GM18526 (cell line): ENCODE measurements around the gene CCDC63.

ENCODE experiments used
- POLR2A ChIP-seq: IDR thresholded peaks from 3 replicates; pipeline ENCODE4 v1.6.1; 2011; ENCODE audit not compliant: insufficient read length; ENCODE audit errors: extremely low read depth

CCDC63 gene

GRCh38 chr12:110927546-110927945, 80.8 kb downstream of the CCDC63 start:
- TF ChIP-seq POLR2A, result no peak

- no peak for TF ChIP-seq POLR2A
Measured at GRCh38 chr12:110928700-110929099, 81.9 kb downstream of the CCDC63 start.

- no peak for TF ChIP-seq POLR2A
Measured at GRCh38 chr12:110929818-110930217, 83.0 kb downstream of the CCDC63 start.

- TF ChIP-seq POLR2A, result no peak
Measured at GRCh38 chr12:110930348-110931314, 83.8 kb downstream of the CCDC63 start.

GRCh38 chr12:110931315-110931728, 84.5 kb downstream of the CCDC63 start:
- TF ChIP-seq POLR2A, result no peak

- TF ChIP-seq POLR2A, result no peak
Measured at GRCh38 chr12:110932046-110932445, 85.3 kb downstream of the CCDC63 start.

- TF ChIP-seq POLR2A, result no peak
Measured at GRCh38 chr12:110933326-110933974, 86.7 kb downstream of the CCDC63 start.

GRCh38 chr12:110934093-110934852, 87.5 kb downstream of the CCDC63 start:
- no peak for TF ChIP-seq POLR2A

GRCh38 chr12:110935588-110935987, 88.8 kb downstream of the CCDC63 start:
- no peak for TF ChIP-seq POLR2A

- TF ChIP-seq POLR2A, result no peak
Measured at GRCh38 chr12:110936367-110937103, 89.7 kb downstream of the CCDC63 start.

GRCh38 chr12:110937104-110937641, 90.4 kb downstream of the CCDC63 start:
- TF ChIP-seq POLR2A, result no peak

GRCh38 chr12:110940296-110940695, 93.5 kb downstream of the CCDC63 start:
- no peak for TF ChIP-seq POLR2A

GRCh38 chr12:110940933-110941332, 94.1 kb downstream of the CCDC63 start:
- no peak for TF ChIP-seq POLR2A

GRCh38 chr12:110941391-110941790, 94.6 kb downstream of the CCDC63 start:
- no peak for TF ChIP-seq POLR2A
